Peyer's patch (tissue), 4 donors: ENCODE measurements around the gene NDUFB10.

Experiments used
- POLR2A ChIP-seq, 2 donors: fragments of 450-650 bp; IDR thresholded peaks; one replicate each; pipeline ENCODE4 v1.5.1; 2017; ENCODE audit warnings: antibody characterized with exemption in 2 of 2, mild to moderate bottlenecking in 2 of 2, moderate library complexity in 2 of 2
- TF ChIP-seq, protein P1 (sequence below), 6 experiments: fragments of 450-650 bp in 4 of 6; fragments of 200-600 bp in 2 of 6; sonication (generic) in 1 of 6; IDR thresholded peaks; one replicate each; pipeline ENCODE4 v1.5.1; 2017 to 2019; ENCODE audit warnings: antibody characterized with exemption in 6 of 6, mild to moderate bottlenecking in 3 of 6, moderate library complexity in 1 of 6

DNA sequence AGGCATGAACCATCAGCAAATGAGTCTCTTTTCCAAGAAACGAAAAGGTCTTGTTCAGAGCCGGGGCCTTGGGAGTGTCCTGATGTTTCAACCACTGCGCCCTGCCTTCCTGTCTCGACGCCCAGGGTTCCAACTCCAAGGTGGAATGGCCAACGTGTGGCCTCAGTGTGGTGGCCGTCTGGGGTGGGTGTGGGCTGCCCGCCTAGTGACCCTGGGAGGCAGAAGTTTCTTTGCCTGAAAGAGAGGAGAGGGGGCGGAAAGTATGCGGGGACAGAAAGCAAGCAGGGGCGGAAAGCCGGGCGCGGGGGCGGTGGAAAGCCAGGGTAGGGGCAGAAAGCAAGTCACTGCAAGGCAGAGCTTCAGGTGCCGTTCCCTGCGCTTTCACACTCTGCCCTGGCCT lies 20.4 kb upstream of the NDUFB10 start:
- TF ChIP-seq, protein P1, sequence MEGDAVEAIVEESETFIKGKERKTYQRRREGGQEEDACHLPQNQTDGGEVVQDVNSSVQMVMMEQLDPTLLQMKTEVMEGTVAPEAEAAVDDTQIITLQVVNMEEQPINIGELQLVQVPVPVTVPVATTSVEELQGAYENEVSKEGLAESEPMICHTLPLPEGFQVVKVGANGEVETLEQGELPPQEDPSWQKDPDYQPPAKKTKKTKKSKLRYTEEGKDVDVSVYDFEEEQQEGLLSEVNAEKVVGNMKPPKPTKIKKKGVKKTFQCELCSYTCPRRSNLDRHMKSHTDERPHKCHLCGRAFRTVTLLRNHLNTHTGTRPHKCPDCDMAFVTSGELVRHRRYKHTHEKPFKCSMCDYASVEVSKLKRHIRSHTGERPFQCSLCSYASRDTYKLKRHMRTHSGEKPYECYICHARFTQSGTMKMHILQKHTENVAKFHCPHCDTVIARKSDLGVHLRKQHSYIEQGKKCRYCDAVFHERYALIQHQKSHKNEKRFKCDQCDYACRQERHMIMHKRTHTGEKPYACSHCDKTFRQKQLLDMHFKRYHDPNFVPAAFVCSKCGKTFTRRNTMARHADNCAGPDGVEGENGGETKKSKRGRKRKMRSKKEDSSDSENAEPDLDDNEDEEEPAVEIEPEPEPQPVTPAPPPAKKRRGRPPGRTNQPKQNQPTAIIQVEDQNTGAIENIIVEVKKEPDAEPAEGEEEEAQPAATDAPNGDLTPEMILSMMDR (IDR thresholded peaks at IDR 0.05), result no peak
- TF ChIP-seq POLR2A (IDR thresholded peaks at IDR 0.05), result no peak
